ENCODE data around the gene PARVB. TPM values are rescaled to one million over a fixed set of nuclear protein-coding genes. Genes with fewer than 3 reads are reported as not detected.

Gene PARVB
- total and polyA plus RNA-seq, 10 of the 15 experiments (the other 5 are each of a cell fraction or from before 2014, with no cell fraction given) = 5.2 to 264 (median 76.0) TPM

- TF ChIP-seq FOXM1 (IDR thresholded peaks at IDR 0.05; ENCODE audit: low read depth, low read length) = no peak
- TF ChIP-seq SIN3A (IDR thresholded peaks at IDR 0.05; ENCODE audit: low read depth, low read length) = no peak
- no peak for TF ChIP-seq IRF3 (IDR thresholded peaks at IDR 0.05)
- no peak for TF ChIP-seq NFYA (IDR thresholded peaks at IDR 0.05; ENCODE audit: borderline replicate concordance, low read depth, low read length)
- TF ChIP-seq SUPT20H (IDR thresholded peaks at IDR 0.05; ENCODE audit: borderline replicate concordance, control insufficient read depth, low read depth, low read length) = no peak
- TF ChIP-seq CUX1 (IDR thresholded peaks at IDR 0.05; ENCODE audit: insufficient replicate concordance, low read depth, low read length) = no peak
These were observed 131.0 kb downstream of the PARVB start (continued) for GRCh38 chr22:44155115-44155514.

All from GM12878 (cell line).